VCaP (cell line): Measurements from ENCODE around the gene CYTH1.

Experiments
- H3K27ac ChIP-seq: fragments of 450-650 bp; 2 replicates; pipeline ENCODE4 v1.5.1; 2017
- TF ChIP-seq, protein P1 (sequence below): fragments of 450-650 bp; conservative IDR thresholded peaks from 2 replicates; pipeline ENCODE4 v1.5.1; 2017; ENCODE audit warnings: mild to moderate bottlenecking, moderate library complexity

The CYTH1 gene

GRCh38 chr17:78728495-78728894 is 53.6 kb downstream of the CYTH1 start:
- H3K27ac ChIP-seq = no peak overlapping the region
- TF ChIP-seq, protein P1, sequence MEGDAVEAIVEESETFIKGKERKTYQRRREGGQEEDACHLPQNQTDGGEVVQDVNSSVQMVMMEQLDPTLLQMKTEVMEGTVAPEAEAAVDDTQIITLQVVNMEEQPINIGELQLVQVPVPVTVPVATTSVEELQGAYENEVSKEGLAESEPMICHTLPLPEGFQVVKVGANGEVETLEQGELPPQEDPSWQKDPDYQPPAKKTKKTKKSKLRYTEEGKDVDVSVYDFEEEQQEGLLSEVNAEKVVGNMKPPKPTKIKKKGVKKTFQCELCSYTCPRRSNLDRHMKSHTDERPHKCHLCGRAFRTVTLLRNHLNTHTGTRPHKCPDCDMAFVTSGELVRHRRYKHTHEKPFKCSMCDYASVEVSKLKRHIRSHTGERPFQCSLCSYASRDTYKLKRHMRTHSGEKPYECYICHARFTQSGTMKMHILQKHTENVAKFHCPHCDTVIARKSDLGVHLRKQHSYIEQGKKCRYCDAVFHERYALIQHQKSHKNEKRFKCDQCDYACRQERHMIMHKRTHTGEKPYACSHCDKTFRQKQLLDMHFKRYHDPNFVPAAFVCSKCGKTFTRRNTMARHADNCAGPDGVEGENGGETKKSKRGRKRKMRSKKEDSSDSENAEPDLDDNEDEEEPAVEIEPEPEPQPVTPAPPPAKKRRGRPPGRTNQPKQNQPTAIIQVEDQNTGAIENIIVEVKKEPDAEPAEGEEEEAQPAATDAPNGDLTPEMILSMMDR = no peak

GRCh38 chr17:78727476-78728229 is 54.4 kb downstream of the CYTH1 start:
- no peak overlapping the region for H3K27ac ChIP-seq
- TF ChIP-seq, protein P1 = no peak

DNA sequence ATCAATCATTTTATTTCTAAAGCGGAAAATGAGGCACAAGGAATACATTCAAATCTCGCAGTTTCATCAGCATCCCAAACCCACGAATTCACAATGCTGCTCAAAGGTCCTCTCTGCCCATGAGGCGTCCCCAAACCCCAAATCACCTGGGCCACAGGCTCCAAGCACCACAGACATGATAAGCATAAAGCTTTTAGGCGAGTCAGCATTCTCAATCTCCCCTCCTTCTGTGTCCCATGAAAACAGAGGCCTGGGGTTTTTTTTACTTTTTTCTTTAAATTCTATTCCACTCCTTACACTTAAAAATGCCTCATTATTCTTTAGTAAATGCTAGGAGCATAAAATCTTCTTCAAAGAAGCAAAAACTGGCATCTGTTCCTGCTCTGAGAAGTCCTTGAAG is 55.0 kb downstream of the CYTH1 start:
- no peak overlapping the region for H3K27ac ChIP-seq
- TF ChIP-seq, protein P1 = no peak

DNA sequence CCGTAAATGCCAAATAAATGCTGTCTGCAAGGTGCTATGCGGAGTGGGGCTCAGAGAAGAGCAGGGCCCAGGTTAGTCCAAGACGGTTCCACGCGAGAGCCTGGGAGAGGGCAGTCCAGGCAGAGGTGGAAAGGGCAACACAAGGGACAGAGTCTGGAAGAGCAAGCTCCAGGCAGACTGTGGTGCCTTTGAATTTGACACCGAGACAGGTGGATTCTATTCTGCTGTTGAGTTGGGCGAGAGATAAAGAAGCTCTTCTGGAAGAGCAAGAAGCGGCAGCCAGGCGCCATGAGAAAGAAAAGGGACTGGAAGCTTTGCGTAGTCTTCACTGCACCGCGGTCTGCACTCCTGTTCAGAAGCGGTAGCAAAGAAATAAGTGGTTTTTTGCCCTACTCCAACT is 55.6 kb downstream of the CYTH1 start:
- TF ChIP-seq, protein P1 = no peak

DNA sequence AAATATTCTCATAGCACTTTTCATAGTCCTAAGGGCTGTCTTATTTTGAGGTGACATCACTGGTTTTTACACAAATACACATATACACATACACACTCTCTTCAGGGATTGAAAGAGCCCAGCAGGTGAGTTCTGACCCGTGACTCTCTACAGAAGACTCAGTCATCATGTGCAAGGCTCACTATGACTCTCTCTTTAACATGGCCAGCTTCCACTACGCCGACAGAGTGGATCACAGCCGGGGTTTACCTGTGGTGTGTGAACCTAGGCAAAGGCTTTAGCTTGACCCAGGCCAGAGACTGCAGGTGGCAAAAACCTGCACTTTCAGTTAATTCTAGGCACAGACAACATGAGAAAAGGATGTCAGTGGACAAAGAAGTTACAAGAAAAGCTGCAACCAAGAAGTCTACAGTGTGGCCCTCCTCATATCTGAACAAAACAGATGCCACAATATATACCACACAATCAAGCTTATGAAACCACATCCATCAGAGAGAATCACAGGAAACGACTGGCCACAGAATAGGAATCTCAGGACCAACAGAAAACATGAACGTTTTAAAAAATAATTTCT is 56.5 kb downstream of the CYTH1 start:
- H3K27ac ChIP-seq = no peak overlapping the region
- TF ChIP-seq, protein P1 = no peak

More for the DNA sequence above, 55.6 kb downstream of the CYTH1 start:
- H3K27ac ChIP-seq = no peak overlapping the region

- TF ChIP-seq, protein P1 = no peak
- H3K27ac ChIP-seq = no peak overlapping the region
Observed at GRCh38 chr17:78724999-78725398, 57.1 kb downstream of the CYTH1 start.

GRCh38 chr17:78724544-78724943 is 57.5 kb downstream of the CYTH1 start:
- no peak overlapping the region for H3K27ac ChIP-seq
- TF ChIP-seq, protein P1 = no peak
